ENCODE measurements around the gene TRANK1.

The TRANK1 gene

DNA sequence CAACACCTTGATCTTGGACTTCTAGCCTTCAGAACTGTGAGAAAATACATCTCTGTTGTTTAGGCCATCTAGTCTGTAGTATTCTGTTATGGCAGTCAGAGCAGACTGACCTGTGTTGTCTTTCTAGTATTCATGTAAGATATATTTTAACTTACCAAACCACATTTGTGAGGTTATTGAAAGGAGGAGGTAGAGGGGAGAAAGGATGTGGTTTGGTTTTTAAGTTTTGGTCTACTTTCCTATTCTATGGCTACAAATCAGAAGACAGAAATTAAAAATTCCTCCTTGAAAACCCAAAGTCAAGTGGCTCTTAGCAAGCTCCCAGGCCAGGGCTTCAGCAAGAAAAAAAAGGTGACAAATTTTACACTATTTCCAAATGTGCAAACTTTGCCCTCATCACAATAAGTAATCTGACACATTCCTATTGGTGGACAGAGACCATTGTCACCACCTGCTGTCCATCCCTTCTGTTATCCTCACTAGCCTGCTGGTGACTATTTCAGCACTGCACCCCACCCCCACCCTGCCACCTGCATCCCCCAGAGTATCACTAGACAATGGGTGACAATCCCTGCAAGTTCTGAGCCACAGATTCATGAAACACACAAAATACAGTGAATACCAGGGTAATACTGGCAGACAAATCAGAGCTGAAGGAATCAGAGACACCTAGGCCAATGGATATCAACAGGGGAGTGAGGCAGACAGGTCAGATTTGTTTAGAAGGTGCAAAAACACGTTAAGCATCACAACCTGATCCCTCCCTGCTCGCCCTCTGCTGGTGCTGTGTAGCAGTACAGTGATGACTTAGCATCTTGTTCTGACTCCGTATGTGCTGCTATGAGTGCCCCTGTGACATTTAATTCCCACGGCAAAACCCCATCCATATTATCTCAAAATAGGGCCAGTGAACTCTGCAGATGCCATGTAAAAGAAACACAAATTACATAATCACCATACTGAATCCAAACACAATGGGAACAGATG lies 101.5 kb downstream of the TRANK1 start:
- DNase-seq (ENCODE audit: low spot score), result peak; percentile 22

GRCh38 chr3:36842275-36842674 lies 102.6 kb downstream of the TRANK1 start:
- DNase-seq (ENCODE audit: low spot score), result no peak

- DNase-seq (ENCODE audit: low spot score), result no peak
Measured at GRCh38 chr3:36840453-36840921, 104.4 kb downstream of the TRANK1 start.

- DNase-seq (ENCODE audit: low spot score), result no peak
Measured at GRCh38 chr3:36837089-36837488, 107.8 kb downstream of the TRANK1 start.

GRCh38 chr3:36833160-36833814 lies 111.6 kb downstream of the TRANK1 start:
- DNase-seq (ENCODE audit: low spot score), result no peak

DNA sequence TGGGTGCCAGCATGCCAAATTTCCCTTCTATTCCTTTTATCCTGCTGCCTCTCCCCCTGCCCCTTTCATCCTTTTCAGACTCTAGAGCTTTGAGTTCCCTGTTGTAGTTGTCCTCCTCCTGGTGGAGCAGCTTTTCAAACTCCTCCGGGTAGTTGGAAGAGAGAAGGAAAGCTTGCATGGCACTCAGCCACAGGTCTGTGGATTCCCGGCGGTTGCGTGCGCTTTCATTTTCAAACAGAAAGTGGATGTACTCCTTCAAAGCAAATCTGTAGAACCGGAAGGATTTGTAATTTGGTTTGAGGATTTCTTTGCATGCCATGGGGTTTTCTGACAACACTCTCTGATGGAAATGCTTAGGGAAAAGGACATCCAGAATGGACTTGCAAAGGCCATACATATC lies 112.4 kb downstream of the TRANK1 start:
- no peak for DNase-seq (ENCODE audit: low spot score)

DNA sequence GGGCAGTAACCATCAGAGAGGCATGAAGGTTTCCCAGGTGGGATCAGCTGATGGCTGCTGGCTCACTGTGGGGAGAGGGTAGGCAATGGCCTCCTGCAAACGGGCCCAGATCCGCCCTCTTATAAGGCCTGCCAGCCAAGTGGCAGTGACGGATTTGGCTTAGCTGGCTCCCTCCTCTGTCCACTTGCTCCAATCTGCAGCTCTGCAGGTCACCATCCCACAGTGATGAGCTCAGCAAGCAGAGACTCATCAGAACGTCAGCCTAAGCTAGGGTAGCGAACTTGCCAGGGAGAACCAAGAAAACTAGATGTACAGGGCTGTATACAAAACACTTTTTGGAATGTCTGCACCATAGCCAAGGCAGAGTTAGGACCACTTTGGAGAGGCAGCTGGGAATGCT lies 117.7 kb downstream of the TRANK1 start:
- no peak for DNase-seq (ENCODE audit: low spot score)

GRCh38 chr3:36826240-36826639 lies 118.6 kb downstream of the TRANK1 start:
- DNase-seq (ENCODE audit: low spot score), result no peak

DNA sequence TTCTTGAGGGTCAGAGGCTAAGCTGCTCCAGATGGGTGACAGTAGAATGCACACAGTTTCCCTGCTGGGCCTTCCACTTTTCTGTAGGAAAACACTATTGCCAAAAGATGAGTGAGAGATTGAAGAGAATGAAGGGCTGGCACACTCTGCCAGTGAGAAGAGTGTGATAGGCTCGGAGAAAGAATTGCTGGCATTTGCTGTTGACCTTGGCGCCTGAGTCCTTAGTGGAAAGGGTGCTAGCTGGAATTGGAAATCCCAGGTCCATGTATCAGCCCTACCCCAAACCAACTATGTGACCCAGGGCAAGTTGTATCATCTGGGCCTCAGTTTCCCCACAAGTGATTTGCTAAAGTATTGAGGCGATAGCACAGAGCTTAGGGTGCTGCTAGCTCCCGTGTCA lies 120.4 kb downstream of the TRANK1 start:
- no peak for DNase-seq (ENCODE audit: low spot score)

DNA sequence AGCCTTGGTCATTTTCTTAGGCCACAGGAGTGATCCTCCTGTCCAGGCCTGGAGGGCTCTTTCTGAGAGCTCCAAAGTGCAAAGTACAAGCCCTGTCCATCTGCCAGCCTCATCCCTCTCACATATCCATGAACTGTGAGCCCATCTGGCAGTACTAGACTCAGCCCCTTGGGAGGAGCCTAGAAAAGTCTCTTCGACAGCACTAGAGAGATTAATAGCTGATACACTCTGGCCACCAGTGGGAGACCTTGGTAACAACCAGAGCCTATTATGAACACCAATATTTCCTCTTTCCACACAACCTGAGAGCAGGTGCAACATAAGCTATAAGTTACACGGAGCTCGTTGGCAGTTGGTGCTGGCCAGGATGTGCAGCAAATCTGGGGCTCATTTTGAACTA lies 121.0 kb downstream of the TRANK1 start:
- no peak for DNase-seq (ENCODE audit: low spot score)

GRCh38 chr3:36820083-36820482 lies 124.8 kb downstream of the TRANK1 start:
- no peak for DNase-seq (ENCODE audit: low spot score)

DNA sequence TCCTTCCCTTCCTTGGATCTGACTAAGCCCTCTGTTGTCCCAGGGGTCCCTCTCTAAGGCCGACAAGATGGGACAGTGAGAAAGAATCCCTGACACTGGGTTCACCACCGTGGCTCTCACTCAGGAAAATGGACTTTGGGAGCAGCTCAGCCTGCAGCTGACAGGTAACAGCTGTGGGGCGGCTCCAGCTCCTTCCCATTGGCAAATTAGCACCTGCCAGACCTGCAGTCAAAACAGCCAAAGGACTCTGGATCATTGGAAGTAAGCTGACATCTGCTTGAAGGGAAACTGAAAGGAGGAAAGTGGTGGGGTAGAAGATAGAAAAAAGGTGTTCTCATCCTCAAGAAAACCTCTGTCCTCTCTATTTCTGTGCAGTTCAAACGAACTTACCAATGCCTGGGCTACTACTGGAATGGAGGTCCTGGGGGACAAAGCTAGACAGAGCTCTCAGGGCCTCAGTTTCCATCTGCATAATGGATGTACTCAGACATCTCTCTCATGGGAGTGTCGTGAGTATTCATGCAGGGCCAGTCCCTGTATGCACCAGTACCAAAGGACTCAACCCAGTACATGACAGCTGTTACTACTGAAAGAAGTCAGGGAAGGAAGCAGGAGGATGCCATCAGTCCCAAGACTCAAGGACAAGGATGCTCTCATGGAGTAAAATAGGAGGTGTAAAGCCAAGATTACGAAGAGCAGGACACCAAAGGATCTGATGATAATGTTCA lies 126.9 kb downstream of the TRANK1 start:
- no peak for DNase-seq (ENCODE audit: low spot score)

- DNase-seq (ENCODE audit: low spot score), result no peak
Measured at GRCh38 chr3:36815375-36815774, 129.5 kb downstream of the TRANK1 start.

GRCh38 chr3:36814776-36815175 lies 130.1 kb downstream of the TRANK1 start:
- no peak for DNase-seq (ENCODE audit: low spot score)

- DNase-seq (ENCODE audit: low spot score), result no peak
Measured at GRCh38 chr3:36814066-36814717, 130.7 kb downstream of the TRANK1 start.

DNA sequence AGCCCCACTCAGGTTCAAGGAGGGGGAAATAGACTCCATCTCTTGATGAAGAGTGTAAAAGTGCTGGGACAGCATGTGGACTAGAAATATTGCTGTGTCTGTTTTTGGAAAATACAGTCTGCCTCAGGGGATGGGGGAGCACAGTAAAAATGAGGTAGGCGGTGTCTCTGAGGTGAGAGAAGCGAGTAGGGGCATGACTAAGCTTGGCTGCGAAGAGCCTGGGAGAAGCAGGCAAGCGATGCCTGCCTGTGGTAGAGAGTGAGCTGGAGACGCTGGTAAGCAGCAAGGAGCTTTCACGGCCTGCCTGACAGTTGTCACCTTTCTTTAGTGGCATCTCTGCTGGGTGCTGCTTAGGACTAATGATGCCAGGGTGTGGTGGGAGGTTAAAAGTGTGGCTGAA lies 131.5 kb downstream of the TRANK1 start:
- no peak for DNase-seq (ENCODE audit: low spot score)

DNA sequence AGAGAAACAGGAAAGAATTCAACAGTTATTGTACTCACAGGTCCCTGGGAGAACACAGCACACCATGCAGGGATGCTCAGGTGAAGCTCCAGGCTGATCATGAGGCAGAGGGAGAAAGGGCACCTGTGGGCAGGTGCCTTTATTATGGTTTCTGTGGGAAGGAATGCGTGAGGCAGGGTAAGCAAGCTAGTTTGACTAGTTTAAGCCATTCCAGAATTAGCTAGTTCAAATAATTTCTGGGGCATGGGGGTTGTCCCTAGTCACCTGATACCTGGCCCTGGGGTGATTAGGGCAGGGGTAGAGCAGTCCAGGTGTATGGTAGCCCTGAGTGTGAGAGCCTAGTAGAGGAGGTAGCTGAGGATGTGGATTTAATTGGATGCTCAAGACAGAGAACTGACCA lies 132.6 kb downstream of the TRANK1 start:
- DNase-seq (ENCODE audit: low spot score), result no peak

GRCh38 chr3:36811768-36812167 lies 133.1 kb downstream of the TRANK1 start:
- no peak for DNase-seq (ENCODE audit: low spot score)

GRCh38 chr3:36804295-36805055 lies 140.4 kb downstream of the TRANK1 start:
- no peak for DNase-seq (ENCODE audit: low spot score)

DNA sequence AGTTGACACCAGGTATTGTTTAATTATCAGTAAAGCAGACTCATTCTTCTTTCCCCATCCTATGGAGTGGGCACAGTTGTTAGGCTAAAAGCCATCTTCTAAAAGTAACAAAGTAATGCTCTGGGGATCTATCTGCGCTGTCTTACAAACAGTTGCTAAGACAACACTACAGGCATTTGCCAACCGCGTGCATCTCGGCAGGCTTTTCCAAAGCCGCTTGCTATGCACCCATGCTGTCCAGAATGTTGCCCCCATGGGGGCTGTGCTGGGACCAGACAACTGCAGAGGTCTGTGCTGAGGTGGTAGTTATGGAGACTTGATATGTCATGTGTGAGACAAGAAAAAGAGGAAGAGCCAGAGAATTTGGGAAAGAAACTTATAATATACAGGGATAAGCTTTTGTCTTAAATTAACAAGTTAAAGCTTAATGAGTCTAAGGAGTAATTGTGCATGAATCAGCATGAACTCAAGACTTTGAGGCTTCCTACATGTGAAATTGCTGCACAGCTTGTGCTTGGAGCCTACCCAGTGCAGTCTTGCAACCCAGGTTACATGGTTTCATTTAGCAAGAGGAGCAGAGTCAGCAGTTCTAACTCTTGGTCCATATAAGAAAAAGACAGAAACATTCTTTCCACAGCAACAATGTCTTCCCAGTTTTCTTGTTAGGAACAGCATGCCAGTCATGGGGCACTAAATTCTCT lies 141.6 kb downstream of the TRANK1 start:
- DNase-seq (ENCODE audit: low spot score), result no peak
